Activated CD4-positive, alpha-beta T cell treated with anti-CD3 and anti-CD28 coated beads, Interleukin-2, amount 50 U/mL, for 16 hours (primary cell): ENCODE measurements around the gene AIF1.

Experiments used
- DNase-seq: peaks from one replicate; pipeline ENCODE4 v3.0.0-alpha.2; 2020

The AIF1 gene

DNA sequence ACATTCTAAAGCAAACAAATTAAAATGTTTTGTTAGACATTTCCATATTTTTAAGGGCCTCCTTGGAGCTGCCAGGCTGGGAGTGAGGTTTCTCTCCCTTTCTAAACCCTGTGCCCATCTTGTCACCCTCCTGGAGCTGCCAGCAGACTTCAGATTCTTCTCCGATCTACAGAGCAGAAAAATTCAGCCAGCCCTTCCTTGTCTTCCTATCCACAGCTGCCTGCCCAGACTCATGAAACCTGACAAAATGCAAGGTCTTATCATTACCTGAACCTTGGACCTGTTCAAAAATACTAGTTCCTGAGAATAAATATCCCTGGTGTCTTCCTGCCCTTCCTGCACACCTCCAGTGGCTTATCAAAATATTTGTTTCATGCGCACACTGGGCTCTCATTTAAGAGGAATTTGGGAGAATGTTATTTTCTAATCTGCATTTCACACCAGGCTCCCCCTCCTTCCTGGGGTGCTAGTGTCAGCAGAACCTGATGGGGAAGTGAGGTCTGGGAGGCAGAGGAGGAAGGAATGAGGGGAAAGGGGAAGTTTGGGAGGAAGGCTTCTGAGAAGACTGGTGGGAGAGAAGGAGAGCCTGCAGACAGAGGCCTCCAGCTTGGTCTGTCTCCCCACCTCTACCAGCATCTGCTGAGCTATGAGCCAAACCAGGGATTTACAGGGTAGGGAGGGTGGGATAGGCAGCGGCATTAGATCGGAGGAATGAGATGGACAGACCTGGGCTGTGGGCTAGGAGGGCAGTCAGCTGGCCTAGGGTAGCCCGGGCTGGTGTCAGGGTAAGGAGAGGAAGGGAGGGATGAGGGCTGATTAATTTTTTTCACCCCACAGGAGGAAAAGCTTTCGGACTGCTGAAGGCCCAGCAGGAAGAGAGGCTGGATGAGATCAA is at the start of gene AIF1:
TSS of gene AIF1 (plus strand) at position 551 of the 895 bp plus-strand sequence. CDS start at position 647, 96 bp downstream.
- DNase-seq, result no peak

DNA sequence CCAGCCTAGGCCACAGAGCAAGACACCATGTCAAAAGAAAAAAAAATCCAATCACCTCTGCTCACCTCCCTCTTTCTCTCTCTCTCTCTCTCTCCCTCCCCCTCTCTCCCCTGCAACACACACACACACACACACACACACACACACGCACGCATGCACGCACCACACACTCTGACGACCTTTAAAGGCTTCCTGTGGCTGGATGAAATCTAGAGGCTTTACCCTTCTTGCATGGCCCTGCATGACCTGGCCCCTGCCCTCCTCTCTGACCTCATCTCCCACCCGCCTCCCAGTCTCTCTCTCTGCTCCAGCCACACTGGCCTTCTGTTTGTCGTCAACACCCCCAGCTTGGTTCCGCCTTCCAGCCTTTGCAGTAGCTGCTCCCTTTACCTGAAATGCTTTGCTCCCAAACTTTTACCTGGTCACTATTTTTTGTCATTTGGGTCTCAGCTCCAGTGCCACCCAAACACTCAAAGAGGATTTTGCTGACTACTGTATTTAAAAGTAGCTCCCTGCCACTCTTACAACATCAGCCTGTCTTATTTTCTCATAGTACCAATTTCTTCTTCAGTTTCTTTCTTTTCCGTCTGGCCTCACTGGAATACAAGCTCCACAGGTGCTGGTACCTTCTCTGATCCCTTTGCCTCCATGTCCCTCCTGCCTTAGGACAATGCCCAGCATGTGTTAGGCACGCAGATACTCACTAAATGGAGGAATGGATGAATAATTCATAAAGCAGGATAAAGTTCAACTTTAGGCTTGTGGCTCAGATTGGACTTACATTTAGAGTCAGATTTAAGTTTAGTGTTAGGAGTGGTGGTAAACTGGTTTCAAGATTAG is 47.3 kb upstream of the AIF1 start:
- peak; percentile 50 for DNase-seq

GRCh38 chr6:31568537-31568961 is 46.5 kb upstream of the AIF1 start:
- DNase-seq, result peak; percentile 95

- DNase-seq, result no peak
Measured at GRCh38 chr6:31569861-31570536, 45.0 kb upstream of the AIF1 start.

DNA sequence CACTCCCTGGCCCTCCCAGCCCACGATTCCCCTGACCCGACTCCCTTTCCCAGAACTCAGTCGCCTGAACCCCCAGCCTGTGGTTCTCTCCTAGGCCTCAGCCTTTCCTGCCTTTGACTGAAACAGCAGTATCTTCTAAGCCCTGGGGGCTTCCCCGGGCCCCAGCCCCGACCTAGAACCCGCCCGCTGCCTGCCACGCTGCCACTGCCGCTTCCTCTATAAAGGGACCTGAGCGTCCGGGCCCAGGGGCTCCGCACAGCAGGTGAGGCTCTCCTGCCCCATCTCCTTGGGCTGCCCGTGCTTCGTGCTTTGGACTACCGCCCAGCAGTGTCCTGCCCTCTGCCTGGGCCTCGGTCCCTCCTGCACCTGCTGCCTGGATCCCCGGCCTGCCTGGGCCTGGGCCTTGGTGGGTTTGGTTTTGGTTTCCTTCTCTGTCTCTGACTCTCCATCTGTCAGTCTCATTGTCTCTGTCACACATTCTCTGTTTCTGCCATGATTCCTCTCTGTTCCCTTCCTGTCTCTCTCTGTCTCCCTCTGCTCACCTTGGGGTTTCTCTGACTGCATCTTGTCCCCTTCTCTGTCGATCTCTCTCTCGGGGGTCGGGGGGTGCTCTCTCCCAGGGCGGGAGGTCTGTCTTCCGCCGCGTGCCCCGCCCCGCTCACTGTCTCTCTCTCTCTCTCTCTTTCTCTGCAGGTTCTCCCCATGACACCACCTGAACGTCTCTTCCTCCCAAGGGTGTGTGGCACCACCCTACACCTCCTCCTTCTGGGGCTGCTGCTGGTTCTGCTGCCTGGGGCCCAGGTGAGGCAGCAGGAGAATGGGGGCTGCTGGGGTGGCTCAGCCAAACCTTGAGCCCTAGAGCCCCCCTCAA is 42.8 kb upstream of the AIF1 start, which contains the start of gene LTA:
TSS of gene LTA (plus strand) at position 249 of the 871 bp plus-strand sequence. CDS start at position 703, 454 bp downstream.
- peak; percentile 87 for DNase-seq

DNA sequence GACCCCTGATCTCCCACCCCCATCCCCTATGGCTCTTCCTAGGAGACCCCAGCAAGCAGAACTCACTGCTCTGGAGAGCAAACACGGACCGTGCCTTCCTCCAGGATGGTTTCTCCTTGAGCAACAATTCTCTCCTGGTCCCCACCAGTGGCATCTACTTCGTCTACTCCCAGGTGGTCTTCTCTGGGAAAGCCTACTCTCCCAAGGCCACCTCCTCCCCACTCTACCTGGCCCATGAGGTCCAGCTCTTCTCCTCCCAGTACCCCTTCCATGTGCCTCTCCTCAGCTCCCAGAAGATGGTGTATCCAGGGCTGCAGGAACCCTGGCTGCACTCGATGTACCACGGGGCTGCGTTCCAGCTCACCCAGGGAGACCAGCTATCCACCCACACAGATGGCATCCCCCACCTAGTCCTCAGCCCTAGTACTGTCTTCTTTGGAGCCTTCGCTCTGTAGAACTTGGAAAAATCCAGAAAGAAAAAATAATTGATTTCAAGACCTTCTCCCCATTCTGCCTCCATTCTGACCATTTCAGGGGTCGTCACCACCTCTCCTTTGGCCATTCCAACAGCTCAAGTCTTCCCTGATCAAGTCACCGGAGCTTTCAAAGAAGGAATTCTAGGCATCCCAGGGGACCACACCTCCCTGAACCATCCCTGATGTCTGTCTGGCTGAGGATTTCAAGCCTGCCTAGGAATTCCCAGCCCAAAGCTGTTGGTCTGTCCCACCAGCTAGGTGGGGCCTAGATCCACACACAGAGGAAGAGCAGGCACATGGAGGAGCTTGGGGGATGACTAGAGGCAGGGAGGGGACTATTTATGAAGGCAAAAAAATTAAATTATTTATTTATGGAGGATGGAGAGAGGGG is 41.6 kb upstream of the AIF1 start:
- DNase-seq, result no peak

DNA sequence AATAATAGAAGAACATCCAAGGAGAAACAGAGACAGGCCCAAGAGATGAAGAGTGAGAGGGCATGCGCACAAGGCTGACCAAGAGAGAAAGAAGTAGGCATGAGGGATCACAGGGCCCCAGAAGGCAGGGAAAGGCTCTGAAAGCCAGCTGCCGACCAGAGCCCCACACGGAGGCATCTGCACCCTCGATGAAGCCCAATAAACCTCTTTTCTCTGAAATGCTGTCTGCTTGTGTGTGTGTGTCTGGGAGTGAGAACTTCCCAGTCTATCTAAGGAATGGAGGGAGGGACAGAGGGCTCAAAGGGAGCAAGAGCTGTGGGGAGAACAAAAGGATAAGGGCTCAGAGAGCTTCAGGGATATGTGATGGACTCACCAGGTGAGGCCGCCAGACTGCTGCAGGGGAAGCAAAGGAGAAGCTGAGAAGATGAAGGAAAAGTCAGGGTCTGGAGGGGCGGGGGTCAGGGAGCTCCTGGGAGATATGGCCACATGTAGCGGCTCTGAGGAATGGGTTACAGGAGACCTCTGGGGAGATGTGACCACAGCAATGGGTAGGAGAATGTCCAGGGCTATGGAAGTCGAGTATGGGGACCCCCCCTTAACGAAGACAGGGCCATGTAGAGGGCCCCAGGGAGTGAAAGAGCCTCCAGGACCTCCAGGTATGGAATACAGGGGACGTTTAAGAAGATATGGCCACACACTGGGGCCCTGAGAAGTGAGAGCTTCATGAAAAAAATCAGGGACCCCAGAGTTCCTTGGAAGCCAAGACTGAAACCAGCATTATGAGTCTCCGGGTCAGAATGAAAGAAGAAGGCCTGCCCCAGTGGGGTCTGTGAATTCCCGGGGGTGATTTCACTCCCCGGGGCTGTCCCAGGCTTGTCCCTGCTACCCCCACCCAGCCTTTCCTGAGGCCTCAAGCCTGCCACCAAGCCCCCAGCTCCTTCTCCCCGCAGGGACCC is 40.6 kb upstream of the AIF1 start:
- DNase-seq, result peak; percentile 59

- peak; percentile 96 for DNase-seq
Measured at GRCh38 chr6:31575335-31575901, 39.6 kb upstream of the AIF1 start, which contains the start of gene TNF. Gene TNF (plus strand): TSS chr6:31575565. CDS start chr6:31575742, 177 bp downstream.

- DNase-seq, result no peak
Measured at GRCh38 chr6:31575952-31576685, 38.9 kb upstream of the AIF1 start.

DNA sequence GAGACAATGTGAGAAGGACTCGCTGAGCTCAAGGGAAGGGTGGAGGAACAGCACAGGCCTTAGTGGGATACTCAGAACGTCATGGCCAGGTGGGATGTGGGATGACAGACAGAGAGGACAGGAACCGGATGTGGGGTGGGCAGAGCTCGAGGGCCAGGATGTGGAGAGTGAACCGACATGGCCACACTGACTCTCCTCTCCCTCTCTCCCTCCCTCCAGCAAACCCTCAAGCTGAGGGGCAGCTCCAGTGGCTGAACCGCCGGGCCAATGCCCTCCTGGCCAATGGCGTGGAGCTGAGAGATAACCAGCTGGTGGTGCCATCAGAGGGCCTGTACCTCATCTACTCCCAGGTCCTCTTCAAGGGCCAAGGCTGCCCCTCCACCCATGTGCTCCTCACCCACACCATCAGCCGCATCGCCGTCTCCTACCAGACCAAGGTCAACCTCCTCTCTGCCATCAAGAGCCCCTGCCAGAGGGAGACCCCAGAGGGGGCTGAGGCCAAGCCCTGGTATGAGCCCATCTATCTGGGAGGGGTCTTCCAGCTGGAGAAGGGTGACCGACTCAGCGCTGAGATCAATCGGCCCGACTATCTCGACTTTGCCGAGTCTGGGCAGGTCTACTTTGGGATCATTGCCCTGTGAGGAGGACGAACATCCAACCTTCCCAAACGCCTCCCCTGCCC is 38.0 kb upstream of the AIF1 start:
- peak; percentile 81 for DNase-seq

DNA sequence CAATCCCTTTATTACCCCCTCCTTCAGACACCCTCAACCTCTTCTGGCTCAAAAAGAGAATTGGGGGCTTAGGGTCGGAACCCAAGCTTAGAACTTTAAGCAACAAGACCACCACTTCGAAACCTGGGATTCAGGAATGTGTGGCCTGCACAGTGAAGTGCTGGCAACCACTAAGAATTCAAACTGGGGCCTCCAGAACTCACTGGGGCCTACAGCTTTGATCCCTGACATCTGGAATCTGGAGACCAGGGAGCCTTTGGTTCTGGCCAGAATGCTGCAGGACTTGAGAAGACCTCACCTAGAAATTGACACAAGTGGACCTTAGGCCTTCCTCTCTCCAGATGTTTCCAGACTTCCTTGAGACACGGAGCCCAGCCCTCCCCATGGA is 37.5 kb upstream of the AIF1 start:
- no peak for DNase-seq

- DNase-seq, result no peak
Measured at GRCh38 chr6:31578184-31579118, 36.6 kb upstream of the AIF1 start.

GRCh38 chr6:31579119-31579505 is 35.9 kb upstream of the AIF1 start:
- no peak for DNase-seq

DNA sequence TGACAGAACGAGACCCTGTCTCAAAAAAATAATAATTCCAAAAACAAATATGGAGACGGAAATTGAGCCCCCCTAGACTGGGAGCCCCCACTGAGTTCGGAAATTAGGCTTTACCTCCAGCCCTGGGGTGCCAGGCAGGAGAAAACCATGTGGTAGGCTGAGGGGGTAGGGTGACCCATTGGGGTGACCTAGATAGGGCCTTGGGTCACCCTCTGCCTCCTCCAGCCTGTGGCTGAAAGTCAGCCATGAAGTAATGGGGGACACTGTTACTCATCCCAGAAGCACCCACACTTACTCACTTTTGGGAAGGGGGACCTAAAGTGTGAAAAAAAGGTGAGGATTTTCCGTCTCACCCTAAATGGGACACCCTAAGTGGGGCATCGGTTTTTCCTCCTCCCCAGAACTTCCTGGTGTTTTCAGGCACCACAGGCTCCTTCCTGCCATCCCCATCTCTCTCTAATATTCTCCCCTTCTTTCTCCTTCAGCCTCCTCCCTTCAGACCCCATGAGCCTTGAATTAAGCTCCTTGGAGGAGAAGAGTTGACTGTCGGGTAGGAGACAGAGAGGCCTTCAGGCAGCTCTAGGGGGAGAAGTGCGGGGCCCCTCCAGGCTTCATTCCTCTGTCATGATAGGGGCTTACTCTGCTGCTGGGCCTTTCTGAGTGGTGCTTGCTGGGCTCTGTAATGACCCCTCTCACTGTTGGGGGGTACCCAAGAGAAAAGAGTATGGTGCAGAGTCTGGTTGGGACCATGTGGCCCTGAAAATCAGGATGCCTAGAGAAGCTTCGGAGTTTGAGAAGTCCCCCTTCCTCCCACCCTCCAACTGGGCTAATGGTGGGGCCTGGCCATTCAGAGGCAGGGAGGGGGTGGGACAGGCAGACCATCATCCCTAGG is 35.2 kb upstream of the AIF1 start:
- peak; percentile 53 for DNase-seq

DNA sequence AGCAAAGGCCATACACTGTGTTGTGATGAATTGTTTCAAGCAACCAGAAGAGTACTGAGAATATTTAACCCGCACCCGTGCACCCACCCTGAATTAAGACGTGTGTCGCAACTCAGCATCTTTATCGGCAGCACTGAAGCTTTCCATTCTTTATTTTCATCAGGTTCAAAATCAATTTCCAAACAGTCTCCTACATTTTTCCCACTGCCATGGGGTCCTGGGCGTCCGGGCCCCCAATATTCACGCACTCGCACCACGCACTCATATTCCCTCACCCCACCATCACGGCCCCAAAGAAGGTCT is 34.6 kb upstream of the AIF1 start:
- no peak for DNase-seq
